ENCODE data around the gene FAM171A2. TPM values are rescaled to one million over a fixed set of nuclear protein-coding genes. Genes with fewer than 3 reads are reported as not detected.

Gene FAM171A2
- total RNA-seq, result 2.6 and 6.6 TPM in 2 replicates

GRCh38 chr17:44363613-44364159, at the start of gene FAM171A2:
Gene FAM171A2, minus strand, starts transcription at chr17:44363853. Its CDS starts 139 bp downstream, at chr17:44363714.

GRCh38 chr17:44389281-44389680, 25.6 kb upstream of the FAM171A2 start, which contains the start of gene ITGA2B:
Gene ITGA2B, minus strand, starts transcription at chr17:44389649. Its CDS starts 176 bp downstream, at chr17:44389473.

GRCh38 chr17:44344939-44345453, 18.7 kb downstream of the FAM171A2 start, which contains the start of gene GRN:
Gene GRN, plus strand, starts transcription at chr17:44345302. Its CDS starts 3,863 bp downstream, at chr17:44349165.

GRCh38 chr17:44324571-44325275, 38.9 kb downstream of the FAM171A2 start, which contains the start of gene SLC25A39:
Gene SLC25A39, minus strand, starts transcription at chr17:44324823. Its CDS starts 1,261 bp downstream, at chr17:44323562.

GRCh38 chr17:44308320-44308818, 55.3 kb downstream of the FAM171A2 start, which contains the start of gene RUNDC3A:
Gene RUNDC3A, plus strand, starts transcription at chr17:44308601. Its CDS starts 232 bp downstream, at chr17:44308833.

Other genes starting within 250 kb of the FAM171A2 start
- gene HDAC5, start 240.2 kb downstream of the FAM171A2 start, total RNA-seq, result 29.0 and 53.2 TPM in 2 replicates
- 0.50 and 0.98 TPM in 2 replicates for gene HROB, start 221.9 kb downstream of the FAM171A2 start, total RNA-seq
- gene ASB16, start 193.1 kb downstream of the FAM171A2 start, total RNA-seq, result not detected in 2 replicates
- gene TMUB2, start 176.9 kb downstream of the FAM171A2 start, total RNA-seq, result 15.9 and 16.7 TPM in 2 replicates
- gene ATXN7L3, start 164.0 kb downstream of the FAM171A2 start, total RNA-seq, result 40.0 and 41.2 TPM in 2 replicates
- 53.5 and 54.6 TPM in 2 replicates for gene UBTF, start 144.2 kb downstream of the FAM171A2 start, total RNA-seq
- gene SLC4A1, start 95.7 kb downstream of the FAM171A2 start, total RNA-seq, result not detected in 2 replicates
- 0.10 TPM in 1 of 2 replicates, not detected in the other for gene RUNDC3A, start 55.3 kb downstream of the FAM171A2 start, total RNA-seq
- gene SLC25A39, start 39.0 kb downstream of the FAM171A2 start, total RNA-seq, result 40.4 and 53.6 TPM in 2 replicates
- 514 and 544 TPM in 2 replicates for gene GRN, start 18.6 kb downstream of the FAM171A2 start, total RNA-seq
- 0.20 TPM in 1 of 2 replicates, not detected in the other for gene ITGA2B, start 25.8 kb upstream of the FAM171A2 start, total RNA-seq
- gene GPATCH8, start 139.6 kb upstream of the FAM171A2 start, total RNA-seq, result 14.7 and 15.0 TPM in 2 replicates
- gene FZD2, start 193.6 kb upstream of the FAM171A2 start, total RNA-seq, result 19.0 and 22.6 TPM in 2 replicates

All from cardiac ventricle fibroblast (primary cell).